Liver (tissue), 2 donors: ENCODE measurements around the gene NFIA.

ENCODE experiments used
- FOXA1 ChIP-seq: IDR thresholded peaks from 2 replicates; pipeline ENCODE4 v1.6.1; 2016; ENCODE audit warnings: antibody characterized with exemption
- TF ChIP-seq, protein P1 (sequence below): fragments of 150-350 bp; IDR thresholded peaks from 2 replicates; pipeline ENCODE4 v1.5.1; 2017; ENCODE audit warnings: improper control_type of control experiment, low read depth, low read length; ENCODE audit not compliant: missing input control
- TF ChIP-seq, protein P2 (sequence below): IDR thresholded peaks from 2 replicates; pipeline ENCODE4 v1.6.1; 2016; ENCODE audit warnings: antibody characterized with exemption, mild to moderate bottlenecking
- donor health status: healthy.

DNA sequence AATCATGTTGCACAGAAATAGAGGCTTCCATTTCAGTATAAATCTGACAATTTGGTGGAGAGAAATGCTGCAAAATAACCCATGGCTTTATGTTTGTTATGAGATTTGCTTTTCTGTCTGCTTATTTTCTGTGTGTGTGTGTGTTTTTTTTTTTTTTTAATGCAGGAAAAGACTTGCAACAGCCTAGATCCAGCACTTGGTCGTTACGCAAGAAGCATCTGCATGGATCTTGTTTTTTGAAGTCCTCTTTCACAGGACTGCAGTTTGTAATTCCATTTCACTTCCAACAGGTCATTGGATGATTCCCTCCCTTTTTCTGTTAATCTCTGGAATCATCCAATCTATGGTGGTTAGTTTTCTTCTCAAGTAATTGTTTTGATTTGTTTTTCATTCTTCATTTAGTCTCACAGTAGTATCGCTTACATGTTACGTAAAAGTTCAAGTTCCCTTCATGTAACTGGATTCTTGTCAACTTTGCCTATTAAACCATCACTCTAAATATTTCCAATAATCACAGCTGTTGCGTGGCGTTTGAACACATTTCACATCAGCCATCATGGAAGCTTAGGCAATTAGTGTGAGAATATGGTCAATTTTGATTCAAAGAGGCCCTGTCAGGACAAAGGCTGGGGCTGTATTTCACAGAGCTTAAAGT is 312.9 kb downstream of the NFIA start:
- TF ChIP-seq, protein P1, sequence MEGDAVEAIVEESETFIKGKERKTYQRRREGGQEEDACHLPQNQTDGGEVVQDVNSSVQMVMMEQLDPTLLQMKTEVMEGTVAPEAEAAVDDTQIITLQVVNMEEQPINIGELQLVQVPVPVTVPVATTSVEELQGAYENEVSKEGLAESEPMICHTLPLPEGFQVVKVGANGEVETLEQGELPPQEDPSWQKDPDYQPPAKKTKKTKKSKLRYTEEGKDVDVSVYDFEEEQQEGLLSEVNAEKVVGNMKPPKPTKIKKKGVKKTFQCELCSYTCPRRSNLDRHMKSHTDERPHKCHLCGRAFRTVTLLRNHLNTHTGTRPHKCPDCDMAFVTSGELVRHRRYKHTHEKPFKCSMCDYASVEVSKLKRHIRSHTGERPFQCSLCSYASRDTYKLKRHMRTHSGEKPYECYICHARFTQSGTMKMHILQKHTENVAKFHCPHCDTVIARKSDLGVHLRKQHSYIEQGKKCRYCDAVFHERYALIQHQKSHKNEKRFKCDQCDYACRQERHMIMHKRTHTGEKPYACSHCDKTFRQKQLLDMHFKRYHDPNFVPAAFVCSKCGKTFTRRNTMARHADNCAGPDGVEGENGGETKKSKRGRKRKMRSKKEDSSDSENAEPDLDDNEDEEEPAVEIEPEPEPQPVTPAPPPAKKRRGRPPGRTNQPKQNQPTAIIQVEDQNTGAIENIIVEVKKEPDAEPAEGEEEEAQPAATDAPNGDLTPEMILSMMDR = no peak
- TF ChIP-seq, protein P2, sequence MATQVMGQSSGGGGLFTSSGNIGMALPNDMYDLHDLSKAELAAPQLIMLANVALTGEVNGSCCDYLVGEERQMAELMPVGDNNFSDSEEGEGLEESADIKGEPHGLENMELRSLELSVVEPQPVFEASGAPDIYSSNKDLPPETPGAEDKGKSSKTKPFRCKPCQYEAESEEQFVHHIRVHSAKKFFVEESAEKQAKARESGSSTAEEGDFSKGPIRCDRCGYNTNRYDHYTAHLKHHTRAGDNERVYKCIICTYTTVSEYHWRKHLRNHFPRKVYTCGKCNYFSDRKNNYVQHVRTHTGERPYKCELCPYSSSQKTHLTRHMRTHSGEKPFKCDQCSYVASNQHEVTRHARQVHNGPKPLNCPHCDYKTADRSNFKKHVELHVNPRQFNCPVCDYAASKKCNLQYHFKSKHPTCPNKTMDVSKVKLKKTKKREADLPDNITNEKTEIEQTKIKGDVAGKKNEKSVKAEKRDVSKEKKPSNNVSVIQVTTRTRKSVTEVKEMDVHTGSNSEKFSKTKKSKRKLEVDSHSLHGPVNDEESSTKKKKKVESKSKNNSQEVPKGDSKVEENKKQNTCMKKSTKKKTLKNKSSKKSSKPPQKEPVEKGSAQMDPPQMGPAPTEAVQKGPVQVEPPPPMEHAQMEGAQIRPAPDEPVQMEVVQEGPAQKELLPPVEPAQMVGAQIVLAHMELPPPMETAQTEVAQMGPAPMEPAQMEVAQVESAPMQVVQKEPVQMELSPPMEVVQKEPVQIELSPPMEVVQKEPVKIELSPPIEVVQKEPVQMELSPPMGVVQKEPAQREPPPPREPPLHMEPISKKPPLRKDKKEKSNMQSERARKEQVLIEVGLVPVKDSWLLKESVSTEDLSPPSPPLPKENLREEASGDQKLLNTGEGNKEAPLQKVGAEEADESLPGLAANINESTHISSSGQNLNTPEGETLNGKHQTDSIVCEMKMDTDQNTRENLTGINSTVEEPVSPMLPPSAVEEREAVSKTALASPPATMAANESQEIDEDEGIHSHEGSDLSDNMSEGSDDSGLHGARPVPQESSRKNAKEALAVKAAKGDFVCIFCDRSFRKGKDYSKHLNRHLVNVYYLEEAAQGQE = no peak
- no peak for TF ChIP-seq FOXA1
